ENCODE results near the gene USP20. TPM values are rescaled to one million over a fixed set of nuclear protein-coding genes. Genes with fewer than 3 reads are reported as not detected.

The USP20 gene
- total and polyA plus RNA-seq, 9 donors: 6.0 to 16.5 (median 13.9) TPM

DNA sequence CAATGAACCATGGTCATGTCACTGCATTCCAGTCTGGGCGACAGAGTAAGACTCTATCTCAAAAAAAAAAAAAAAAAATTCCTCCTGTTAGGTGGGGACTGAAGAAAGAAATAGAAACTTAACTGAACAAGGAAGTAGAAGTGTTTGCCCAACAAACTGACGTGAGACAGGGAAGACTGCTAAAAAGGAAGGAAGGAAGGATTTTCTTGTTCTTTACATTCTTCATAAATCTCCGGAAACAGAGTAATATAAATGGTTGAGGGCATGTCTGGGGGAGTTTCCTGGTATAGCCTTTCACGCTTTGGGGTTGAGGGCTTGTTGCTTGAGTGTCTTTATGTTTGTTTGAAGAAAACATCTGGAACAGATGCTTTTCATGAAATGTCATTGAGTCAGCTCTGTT lies 29.2 kb upstream of the USP20 start:
- H3K27me3 ChIP-seq (ENCODE audit: control insufficient read depth, insufficient read depth, low read length): no peaks in the 10 kb centered on the region
- H3K4me1 ChIP-seq (ENCODE audit: control insufficient read depth, insufficient read depth, low read length): peaks cover 9% of the 10 kb centered on the region
- H3K36me3 ChIP-seq (ENCODE audit: control insufficient read depth, insufficient read depth, low read length): peaks cover 38% of the 10 kb centered on the region
- 57% methylated on average over 2 of the region's 4 CpGs for WGBS (ENCODE audit: insufficient coverage)
- no peak overlapping the region for H3K27ac ChIP-seq (ENCODE audit: low read length)
- no peak overlapping the region for H3K4me3 ChIP-seq (ENCODE audit: low read length)
- H3K9me3 ChIP-seq (replicated peaks; ENCODE audit: control insufficient read depth, low read depth, low read length): no peaks in the 10 kb centered on the region
- DNase-seq: no peak

- no peak overlapping the region for H3K4me3 ChIP-seq (ENCODE audit: low read length)
- WGBS (ENCODE audit: insufficient coverage): 61% methylated on average over 5 of the region's 11 CpGs
- H3K36me3 ChIP-seq (ENCODE audit: control insufficient read depth, insufficient read depth, low read length): peaks cover 56% of the 10 kb centered on the region
- no peak for DNase-seq
- peaks cover under 1% of the 10 kb centered on the region for H3K4me1 ChIP-seq (ENCODE audit: control insufficient read depth, insufficient read depth, low read length)
- no peak overlapping the region for H3K27ac ChIP-seq (ENCODE audit: low read length)
- H3K9me3 ChIP-seq (replicated peaks; ENCODE audit: control insufficient read depth, low read depth, low read length): no peaks in the 10 kb centered on the region
- H3K27me3 ChIP-seq (ENCODE audit: control insufficient read depth, insufficient read depth, low read length): no peaks in the 10 kb centered on the region
These were observed 25.9 kb upstream of the USP20 start for GRCh38 chr9:129809346-129809745.

DNA sequence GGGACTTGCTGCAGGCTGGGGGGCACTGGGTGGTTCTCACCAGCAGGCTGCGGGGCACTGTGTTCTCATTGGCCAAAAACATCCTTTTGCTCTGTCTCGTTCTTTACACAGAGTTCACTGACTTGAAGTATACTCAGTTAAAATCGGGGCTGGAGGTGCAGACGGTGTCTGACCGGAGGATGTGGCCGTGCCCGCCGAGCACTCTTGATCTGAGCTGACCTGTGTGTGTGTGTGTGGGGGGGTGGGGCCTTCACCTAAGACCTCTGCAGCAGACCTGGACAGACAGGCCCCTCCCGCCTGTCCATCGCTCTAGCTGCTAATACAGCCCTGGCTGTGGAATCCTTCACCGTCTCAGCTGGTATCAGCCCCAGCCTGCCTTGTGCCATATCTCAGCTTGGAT lies 25.1 kb upstream of the USP20 start:
- Histone ChIP-seq H3K36me3 (ENCODE audit: control insufficient read depth, insufficient read depth, low read length) (peaks cover 59% of the 10 kb centered on the region), H3K27ac (ENCODE audit: low read length) (no peak overlapping the region), H3K4me1 (ENCODE audit: control insufficient read depth, insufficient read depth, low read length) (no peaks in the 10 kb centered on the region), H3K27me3 (ENCODE audit: control insufficient read depth, insufficient read depth, low read length) (no peaks in the 10 kb centered on the region), H3K9me3 (replicated peaks; ENCODE audit: control insufficient read depth, low read depth, low read length) (no peaks in the 10 kb centered on the region), H3K4me3 (ENCODE audit: low read length) (no peak overlapping the region)
- WGBS (ENCODE audit: insufficient coverage): 80% methylated on average over 11 of the region's 11 CpGs
- DNase-seq: no peak

DNA sequence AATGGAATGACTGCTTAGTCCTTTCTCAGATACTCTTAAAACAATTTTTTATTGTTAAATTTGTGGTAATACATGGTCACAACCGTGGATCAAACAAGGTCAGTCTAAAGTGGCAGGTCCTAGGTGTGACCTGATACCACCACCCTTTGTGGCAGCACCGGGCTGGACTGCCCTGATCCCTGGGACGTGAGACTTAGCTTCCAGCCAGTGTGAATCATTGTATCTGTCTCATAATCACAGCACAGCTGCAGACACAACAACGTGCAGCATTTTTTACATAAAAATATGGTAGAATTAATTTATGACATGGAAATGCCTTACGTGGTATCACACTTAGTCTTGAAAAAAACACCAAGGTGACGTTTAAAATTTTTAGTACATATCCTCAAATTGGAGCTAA lies 24.5 kb upstream of the USP20 start:
- no peaks in the 10 kb centered on the region for H3K9me3 ChIP-seq (replicated peaks; ENCODE audit: control insufficient read depth, low read depth, low read length)
- peaks cover 64% of the 10 kb centered on the region for H3K36me3 ChIP-seq (ENCODE audit: control insufficient read depth, insufficient read depth, low read length)
- H3K27ac ChIP-seq (ENCODE audit: low read length): no peak overlapping the region
- no peaks in the 10 kb centered on the region for H3K27me3 ChIP-seq (ENCODE audit: control insufficient read depth, insufficient read depth, low read length)
- H3K4me1 ChIP-seq (ENCODE audit: control insufficient read depth, insufficient read depth, low read length): no peaks in the 10 kb centered on the region
- no peak for DNase-seq
- no CpG with 5 or more reads among the region's 6 CpGs for WGBS (ENCODE audit: insufficient coverage)
- no peak overlapping the region for H3K4me3 ChIP-seq (ENCODE audit: low read length)

DNA sequence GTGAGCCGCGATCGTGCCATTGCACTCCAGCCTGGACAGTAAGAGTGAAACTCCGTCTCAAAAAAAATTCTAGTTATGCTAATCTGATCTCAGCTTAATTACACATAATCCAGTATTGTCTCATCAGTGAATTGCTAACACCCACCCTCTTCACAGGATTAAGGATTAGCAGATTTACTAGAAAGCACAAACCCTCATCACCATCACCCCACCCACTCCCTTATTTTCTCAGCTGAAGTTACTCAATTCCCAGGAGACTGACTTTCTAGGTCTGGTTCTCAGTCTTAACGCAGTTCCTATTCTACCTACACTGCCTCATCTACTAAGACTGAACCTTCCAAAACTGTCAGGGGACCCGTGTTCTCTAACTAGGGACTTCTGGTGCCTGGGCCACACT lies 23.3 kb upstream of the USP20 start:
- H3K36me3 ChIP-seq (ENCODE audit: control insufficient read depth, insufficient read depth, low read length): peaks cover 71% of the 10 kb centered on the region
- no peak for DNase-seq
- H3K27me3 ChIP-seq (ENCODE audit: control insufficient read depth, insufficient read depth, low read length): no peaks in the 10 kb centered on the region
- H3K4me3 ChIP-seq (ENCODE audit: low read length): no peak overlapping the region
- H3K4me1 ChIP-seq (ENCODE audit: control insufficient read depth, insufficient read depth, low read length): no peaks in the 10 kb centered on the region
- H3K9me3 ChIP-seq (replicated peaks; ENCODE audit: control insufficient read depth, low read depth, low read length): no peaks in the 10 kb centered on the region
- no peak overlapping the region for H3K27ac ChIP-seq (ENCODE audit: low read length)
- WGBS (ENCODE audit: insufficient coverage): 90% methylated on average over 6 of the region's 6 CpGs

- DNase-seq: no peak
- Histone ChIP-seq H3K27ac (ENCODE audit: low read length) (no peak overlapping the region), H3K27me3 (ENCODE audit: control insufficient read depth, insufficient read depth, low read length) (no peaks in the 10 kb centered on the region), H3K9me3 (replicated peaks; ENCODE audit: control insufficient read depth, low read depth, low read length) (no peaks in the 10 kb centered on the region), H3K36me3 (ENCODE audit: control insufficient read depth, insufficient read depth, low read length) (peaks cover 70% of the 10 kb centered on the region), H3K4me1 (ENCODE audit: control insufficient read depth, insufficient read depth, low read length) (no peaks in the 10 kb centered on the region), H3K4me3 (ENCODE audit: low read length) (no peak overlapping the region)
- 89% methylated on average over 9 of the region's 9 CpGs for WGBS (ENCODE audit: insufficient coverage)
These were observed 22.9 kb upstream of the USP20 start for GRCh38 chr9:129812385-129812784.

DNA sequence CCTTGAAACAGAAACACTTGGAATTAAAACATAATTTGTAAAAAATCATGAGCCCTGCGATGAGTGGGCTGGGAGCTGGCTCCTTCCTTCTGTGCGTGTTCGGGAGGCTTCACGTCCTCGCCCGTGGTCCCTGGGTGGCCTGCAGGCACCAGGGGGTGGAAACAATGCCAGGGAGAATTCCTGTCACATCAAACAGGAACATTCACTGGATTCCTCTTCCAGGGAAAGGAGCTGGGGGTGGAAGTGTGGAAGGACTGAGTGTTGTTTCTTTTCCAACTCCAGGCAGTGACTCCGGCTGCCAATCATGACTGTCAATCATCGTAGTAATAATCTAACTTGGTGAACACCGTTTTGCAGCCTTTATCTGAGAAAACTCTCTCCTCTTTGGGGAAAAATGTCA lies 21.6 kb upstream of the USP20 start:
- H3K4me3 ChIP-seq (ENCODE audit: low read length): no peak overlapping the region
- H3K27me3 ChIP-seq (ENCODE audit: control insufficient read depth, insufficient read depth, low read length): no peaks in the 10 kb centered on the region
- peaks cover 72% of the 10 kb centered on the region for H3K36me3 ChIP-seq (ENCODE audit: control insufficient read depth, insufficient read depth, low read length)
- H3K4me1 ChIP-seq (ENCODE audit: control insufficient read depth, insufficient read depth, low read length): no peaks in the 10 kb centered on the region
- H3K9me3 ChIP-seq (replicated peaks; ENCODE audit: control insufficient read depth, low read depth, low read length): no peaks in the 10 kb centered on the region
- H3K27ac ChIP-seq (ENCODE audit: low read length): no peak overlapping the region
- DNase-seq: no peak
- 87% methylated on average over 3 of the region's 9 CpGs for WGBS (ENCODE audit: insufficient coverage)

GRCh38 chr9:129814432-129815223 lies 20.6 kb upstream of the USP20 start:
- Histone ChIP-seq H3K27me3 (ENCODE audit: control insufficient read depth, insufficient read depth, low read length) (no peaks in the 10 kb centered on the region), H3K27ac (ENCODE audit: low read length) (no peak overlapping the region), H3K4me3 (ENCODE audit: low read length) (no peak overlapping the region), H3K9me3 (replicated peaks; ENCODE audit: control insufficient read depth, low read depth, low read length) (no peaks in the 10 kb centered on the region), H3K4me1 (ENCODE audit: control insufficient read depth, insufficient read depth, low read length) (no peaks in the 10 kb centered on the region), H3K36me3 (ENCODE audit: control insufficient read depth, insufficient read depth, low read length) (peaks cover 69% of the 10 kb centered on the region)
- DNase-seq: no peak
- WGBS (ENCODE audit: insufficient coverage): 84% methylated on average over 16 of the region's 17 CpGs

DNA sequence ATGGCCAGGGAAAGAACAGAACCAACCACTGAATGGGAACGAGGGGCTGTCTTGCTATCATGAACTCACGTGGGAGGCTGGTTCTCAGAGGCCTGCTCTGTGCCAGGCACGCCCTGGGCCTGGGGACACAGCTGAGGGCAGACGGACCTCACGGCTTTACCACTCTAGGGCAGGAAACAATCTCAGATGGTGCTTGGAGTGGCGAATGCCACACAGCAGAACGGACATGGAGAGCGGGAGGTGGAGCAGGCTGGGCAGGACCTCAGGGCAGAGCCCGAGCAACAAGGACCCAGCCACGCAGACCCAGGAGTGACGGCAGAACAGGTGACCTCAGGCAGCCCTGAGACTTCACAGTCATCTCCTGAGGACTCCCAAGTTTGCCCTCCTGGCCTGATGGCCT lies 20.0 kb upstream of the USP20 start:
- Histone ChIP-seq H3K27ac (ENCODE audit: low read length) (no peak overlapping the region), H3K4me3 (ENCODE audit: low read length) (no peak overlapping the region), H3K27me3 (ENCODE audit: control insufficient read depth, insufficient read depth, low read length) (no peaks in the 10 kb centered on the region), H3K9me3 (replicated peaks; ENCODE audit: control insufficient read depth, low read depth, low read length) (no peaks in the 10 kb centered on the region), H3K4me1 (ENCODE audit: control insufficient read depth, insufficient read depth, low read length) (no peaks in the 10 kb centered on the region), H3K36me3 (ENCODE audit: control insufficient read depth, insufficient read depth, low read length) (peaks cover 67% of the 10 kb centered on the region)
- DNase-seq: no peak
- 92% methylated on average over 11 of the region's 11 CpGs for WGBS (ENCODE audit: insufficient coverage)

DNA sequence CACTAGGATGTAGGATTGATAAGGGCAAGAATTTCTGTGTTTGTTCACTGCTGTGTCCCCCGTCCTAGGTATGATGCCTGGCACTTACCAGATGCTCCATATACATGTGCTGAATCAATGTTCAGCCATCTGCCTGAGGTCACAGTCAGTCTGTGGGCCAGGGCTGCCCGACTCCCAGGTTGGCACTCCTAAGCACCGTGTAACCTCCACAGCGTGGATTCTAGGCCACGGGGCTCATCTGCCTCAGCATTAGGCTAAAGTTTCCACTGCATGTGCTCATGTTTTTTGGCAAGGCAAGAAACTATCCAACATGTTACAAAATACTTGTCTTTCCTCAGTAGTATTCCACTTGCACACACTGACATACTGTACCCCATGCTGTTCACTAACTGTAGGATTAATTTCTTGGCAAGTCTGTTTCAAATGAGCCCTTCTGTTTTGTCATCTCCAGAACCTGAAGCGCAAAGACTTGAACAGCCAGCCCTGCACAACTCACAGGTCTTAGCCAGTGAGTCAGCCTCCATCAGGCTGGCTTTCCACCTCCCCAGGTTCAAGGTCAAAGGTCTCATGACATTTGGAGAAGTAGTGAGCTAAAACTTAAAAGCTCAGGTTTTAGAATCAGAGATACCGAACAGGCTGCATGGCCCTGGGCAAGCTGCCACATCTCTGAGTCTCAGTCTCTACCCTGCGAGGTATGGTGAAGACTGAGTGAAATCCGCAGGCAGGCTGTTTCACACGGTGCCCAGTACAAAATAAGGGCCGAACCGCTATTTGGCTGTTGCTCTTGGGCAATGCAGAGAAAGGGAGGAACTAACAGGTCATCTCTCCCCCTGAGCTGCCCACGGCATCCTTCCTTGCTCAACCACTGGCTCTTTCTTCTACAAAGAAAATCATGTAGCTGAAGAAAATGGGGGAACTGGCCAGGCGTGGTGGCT lies 18.5 kb upstream of the USP20 start:
- WGBS (ENCODE audit: insufficient coverage): 98% methylated on average over 11 of the region's 14 CpGs
- H3K4me3 ChIP-seq (ENCODE audit: low read length): no peak overlapping the region
- no peaks in the 10 kb centered on the region for H3K4me1 ChIP-seq (ENCODE audit: control insufficient read depth, insufficient read depth, low read length)
- no peak overlapping the region for H3K27ac ChIP-seq (ENCODE audit: low read length)
- peaks cover 76% of the 10 kb centered on the region for H3K36me3 ChIP-seq (ENCODE audit: control insufficient read depth, insufficient read depth, low read length)
- no peaks in the 10 kb centered on the region for H3K9me3 ChIP-seq (replicated peaks; ENCODE audit: control insufficient read depth, low read depth, low read length)
- no peak for DNase-seq
- no peaks in the 10 kb centered on the region for H3K27me3 ChIP-seq (ENCODE audit: control insufficient read depth, insufficient read depth, low read length)

All from muscle of leg (tissue), 11 donors.